Caco-2 (cell line): Measurements from ENCODE around the gene SAMD15. TPM values are rescaled to one million over a fixed set of nuclear protein-coding genes. Genes with fewer than 3 reads are reported as not detected.

Experiments used
- BruUV-seq: library from RNA; stranded (reverse); fragments of 400-500 nt; replicated peaks from 2 replicates; lab custom pipeline; 2021; lab: Mats Ljungman, UMichigan
- CTCF ChIA-PET: fragments of 300-600 bp; sonication (Branson Sonifier 250); formaldehyde crosslinking; loops from one replicate; lab custom pipeline; 2022; ENCODE audit warnings: antibody characterized with exemption; lab: Charles Lee
- POLR2A ChIA-PET: fragments of 300-600 bp; sonication (Branson Sonifier 250); formaldehyde crosslinking; loops from one replicate; lab custom pipeline; 2022; ENCODE audit warnings: antibody characterized with exemption; lab: Charles Lee
- DNase-seq, 2 experiments: peaks; one replicate each; pipeline versions ENCODE4 v3.0.0 to v3.0.0-alpha.2; 2020 to 2022
- H3K27me3 ChIP-seq: replicated peaks from 2 replicates; pipeline ENCODE4 v1.6.0; 2011; ENCODE audit warnings: low read length; ENCODE audit not compliant: control insufficient read depth, insufficient read depth
- H3K36me3 ChIP-seq: 2 replicates; pipeline ENCODE4 v1.5.1; 2011; ENCODE audit warnings: low read length; ENCODE audit not compliant: control insufficient read depth, insufficient read depth
- H3K4me1 ChIP-seq: fragments of 250-450 bp; sonication (Bioruptor Pico); 2 replicates; pipeline ENCODE4 v1.5.1; 2020; ENCODE audit warnings: mild to moderate bottlenecking
- H3K4me3 ChIP-seq: 2 replicates; pipeline ENCODE4 v1.5.1; 2011; ENCODE audit warnings: low read depth, mild to moderate bottlenecking, control low read depth, low read length
- H3K9me3 ChIP-seq: fragments of 250-450 bp; sonication (Bioruptor Pico); 2 replicates; pipeline ENCODE4 v1.5.1; 2020; ENCODE audit warnings: mild to moderate bottlenecking, moderate library complexity
- H3K27ac Mint-ChIP-seq: one replicate; pipeline ENCODE4 v1.8.0; 2022; ENCODE audit warnings: mixed read lengths; ENCODE audit not compliant: unreplicated experiment
- H3K27me3 Mint-ChIP-seq: one replicate; pipeline ENCODE4 v1.8.0; 2022; ENCODE audit warnings: mixed read lengths; ENCODE audit not compliant: insufficient read depth, unreplicated experiment
- H3K36me3 Mint-ChIP-seq: one replicate; pipeline ENCODE4 v1.8.0; 2022; ENCODE audit warnings: mild to moderate bottlenecking, mixed read lengths; ENCODE audit not compliant: insufficient read depth, unreplicated experiment
- H3K4me1 Mint-ChIP-seq: one replicate; pipeline ENCODE4 v1.8.0; 2022; ENCODE audit warnings: low read depth, mixed read lengths; ENCODE audit not compliant: unreplicated experiment
- H3K4me3 Mint-ChIP-seq: one replicate; pipeline ENCODE4 v1.8.0; 2022; ENCODE audit warnings: mild to moderate bottlenecking, moderate library complexity, mixed read lengths; ENCODE audit not compliant: unreplicated experiment
- H3K9me3 Mint-ChIP-seq: one replicate; pipeline ENCODE4 v1.8.0; 2022; ENCODE audit warnings: mixed read lengths; ENCODE audit not compliant: unreplicated experiment
- CTCF ChIP-seq, 2 experiments: fragments of 200-600 bp in 1 of 2; IDR thresholded peaks; 1 replicate in 1 of 2; 2 replicates in 1 of 2; pipeline versions ENCODE4 v1.5.1 to v1.8.0; 2011 to 2022; ENCODE audit warnings: antibody characterized with exemption in 1 of 2, control low read depth in 1 of 2, inconsistent platforms in 1 of 2, low read depth in 1 of 2, low read length in 1 of 2, mild to moderate bottlenecking in 1 of 2, moderate library complexity in 1 of 2; ENCODE audit not compliant: insufficient read depth in 1 of 2, severe bottlenecking in 1 of 2, unreplicated experiment in 1 of 2
- intact Hi-C: fragments of 100-400 bp; cut with micrococcal nuclease; formaldehyde crosslinking; loops from one replicate; pipeline ENCODE4 v1.10.0; 2022; ENCODE audit not compliant: unreplicated experiment
- total RNA-seq: library from RNA; stranded (reverse); gene quantifications from 2 replicates; pipeline ENCODE4 v1.2.3, GENCODE V29; 2022

Gene SAMD15
- total RNA-seq, 1 experiment from 2014 or later, result 0.82 TPM

- CTCF ChIA-PET, result no interaction called here
- no TSS peak for BruUV-seq
- H3K36me3 ChIP-seq, result no peaks in the 10 kb centered on the region
Observed at GRCh38 chr14:77421201-77421600, 44.0 kb downstream of the SAMD15 start.

DNA sequence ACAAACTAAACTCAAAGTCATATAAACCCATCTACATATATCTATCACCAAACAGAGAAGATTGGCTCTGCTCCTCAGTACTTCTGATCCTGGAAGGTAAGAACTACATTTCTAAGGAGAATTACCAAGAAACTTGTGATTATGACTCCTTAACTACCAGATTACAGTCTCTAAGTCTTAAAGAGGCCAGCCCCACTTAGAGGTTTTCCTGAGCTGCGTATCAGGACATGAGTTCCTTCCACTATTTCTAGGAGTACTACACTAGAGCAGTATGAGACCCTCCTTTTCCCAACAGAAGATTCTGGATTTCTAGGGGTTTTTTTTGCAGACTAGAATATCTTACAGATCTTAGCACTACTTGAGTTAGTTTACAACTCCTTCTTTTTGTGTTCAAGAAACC lies 46.2 kb downstream of the SAMD15 start, which contains the start of gene NOXRED1:
Gene NOXRED1 (minus strand): TSS at position 101 of the 400 bp plus-strand sequence. CDS start 634 bp downstream, outside the sequence.
- H3K9me3 ChIP-seq, result no peaks in the 10 kb centered on the region
- CTCF ChIA-PET, result no interaction called here
- intact Hi-C loops, result no loop called here
- POLR2A ChIA-PET, result no interaction called here
- H3K27me3 ChIP-seq, result no peaks in the 10 kb centered on the region
- H3K4me1 ChIP-seq, result no peaks in the 10 kb centered on the region
- Mint-ChIP-seq H3K9me3 (peaks cover 12% of the 10 kb centered on the region), H3K4me1 (no peaks in the 10 kb centered on the region), H3K4me3 (no peak within 1 kb of the TSS), H3K36me3 (peaks cover 20% of the 10 kb centered on the region), H3K27me3 (no peaks in the 10 kb centered on the region), H3K27ac (no peak within 1 kb of the TSS)
- H3K36me3 ChIP-seq, result no peaks in the 10 kb centered on the region
- H3K4me3 ChIP-seq, result no peak within 1 kb of the TSS
- no TSS peak for BruUV-seq
- DNase-seq, result no peak
- no peak for TF ChIP-seq CTCF (IDR thresholded peaks at IDR 0.05; ENCODE audit: insufficient read depth in 1 of 2, low read depth in 1 of 2, low read length in 1 of 2, severe bottlenecking in 1 of 2, unreplicated experiment in 1 of 2)

More at GRCh38 chr14:77421201-77421600, 44.0 kb downstream of the SAMD15 start:
- H3K4me3 ChIP-seq, result no peak overlapping the region
- no peaks in the 10 kb centered on the region for H3K27me3 Mint-ChIP-seq
- no peak for DNase-seq
- peaks cover 4% of the 10 kb centered on the region for H3K36me3 Mint-ChIP-seq
- H3K4me1 ChIP-seq, result no peaks in the 10 kb centered on the region
- POLR2A ChIA-PET, result no interaction called here
- TF ChIP-seq CTCF (IDR thresholded peaks at IDR 0.05; ENCODE audit: insufficient read depth in 1 of 2, low read depth in 1 of 2, low read length in 1 of 2, severe bottlenecking in 1 of 2, unreplicated experiment in 1 of 2), result no peak
- intact Hi-C loops, result no loop called here
- no peak overlapping the region for H3K27ac Mint-ChIP-seq
- H3K4me1 Mint-ChIP-seq, result no peaks in the 10 kb centered on the region
- no peaks in the 10 kb centered on the region for H3K27me3 ChIP-seq
- H3K9me3 Mint-ChIP-seq, result peaks cover 24% of the 10 kb centered on the region
- H3K9me3 ChIP-seq, result no peaks in the 10 kb centered on the region
- no peak overlapping the region for H3K4me3 Mint-ChIP-seq

GRCh38 chr14:77424862-77425261 lies 47.7 kb downstream of the SAMD15 start:
- no peak overlapping the region for H3K27ac Mint-ChIP-seq
- H3K4me1 Mint-ChIP-seq, result no peaks in the 10 kb centered on the region
- peaks cover 26% of the 10 kb centered on the region for H3K36me3 Mint-ChIP-seq
- BruUV-seq, result no TSS peak
- Histone ChIP-seq H3K4me1 (no peaks in the 10 kb centered on the region), H3K27me3 (no peaks in the 10 kb centered on the region), H3K4me3 (no peak overlapping the region), H3K36me3 (no peaks in the 10 kb centered on the region), H3K9me3 (no peaks in the 10 kb centered on the region)
- H3K4me3 Mint-ChIP-seq, result no peak overlapping the region
- intact Hi-C loops, result no loop called here
- H3K27me3 Mint-ChIP-seq, result no peaks in the 10 kb centered on the region
- peaks cover 6% of the 10 kb centered on the region for H3K9me3 Mint-ChIP-seq
- ChIA-PET CTCF (no interaction called here), POLR2A (no interaction called here)
- no peak for TF ChIP-seq CTCF (IDR thresholded peaks at IDR 0.05; ENCODE audit: insufficient read depth in 1 of 2, low read depth in 1 of 2, low read length in 1 of 2, severe bottlenecking in 1 of 2, unreplicated experiment in 1 of 2)
- no peak for DNase-seq
